Measurements from ENCODE around the gene MCCC1. TPM values are rescaled to one million over a fixed set of nuclear protein-coding genes. Genes with fewer than 3 reads are reported as not detected.
"Not testable (repeated sequence)": the region's sequence is repeated elsewhere in the genome, so short reads cannot be mapped to it uniquely, and the experiment has no call there.

The MCCC1 gene
- total RNA-seq, 2 donors from 2014 or later = 20.7 to 44.2 TPM

GRCh38 chr3:183108470-183108869 is 9.2 kb upstream of the MCCC1 start:
- Histone ChIP-seq H3K27me3 (no peaks in the 10 kb centered on the region), H3K36me3 (no peaks in the 10 kb centered on the region), H3K27ac (no peak overlapping the region), H3K4me3 (no peak overlapping the region), H3K4me1 (no peaks in the 10 kb centered on the region), H3K9me3 (peaks cover 0 to 9% of the 10 kb centered on the region in 2 donors)
- TF ChIP-seq CTCF (IDR thresholded peaks at IDR 0.05) = no peak
- DNase-seq (ENCODE audit: low spot score) = no peak

GRCh38 chr3:183108001-183108449 is 8.7 kb upstream of the MCCC1 start:
- TF ChIP-seq CTCF (IDR thresholded peaks at IDR 0.05) = no peak
- Histone ChIP-seq H3K27ac (no peak overlapping the region), H3K4me3 (no peak overlapping the region), H3K36me3 (no peaks in the 10 kb centered on the region), H3K27me3 (no peaks in the 10 kb centered on the region), H3K4me1 (no peaks in the 10 kb centered on the region), H3K9me3 (peaks cover 0 to 9% of the 10 kb centered on the region in 2 donors)
- no peak for DNase-seq (ENCODE audit: low spot score)

- not testable (repeated sequence) for H3K27me3 ChIP-seq; H3K27ac ChIP-seq; H3K36me3 ChIP-seq; H3K4me1 ChIP-seq; H3K9me3 ChIP-seq; H3K4me3 ChIP-seq; DNase-seq (ENCODE audit: low spot score)
These were observed 8.1 kb upstream of the MCCC1 start for GRCh38 chr3:183107372-183107771.

- no peaks in the 10 kb centered on the region for H3K27me3 ChIP-seq
- no peak for DNase-seq (ENCODE audit: low spot score)
- peaks cover 0 to 5% of the 10 kb centered on the region in 2 donors for H3K9me3 ChIP-seq
- H3K36me3 ChIP-seq = no peaks in the 10 kb centered on the region
- no peaks in the 10 kb centered on the region for H3K4me1 ChIP-seq
- H3K27ac ChIP-seq = no peak overlapping the region
- no peak for TF ChIP-seq CTCF (IDR thresholded peaks at IDR 0.05)
- no peak overlapping the region for H3K4me3 ChIP-seq
These were observed 7.3 kb upstream of the MCCC1 start for GRCh38 chr3:183106635-183107034.

DNA sequence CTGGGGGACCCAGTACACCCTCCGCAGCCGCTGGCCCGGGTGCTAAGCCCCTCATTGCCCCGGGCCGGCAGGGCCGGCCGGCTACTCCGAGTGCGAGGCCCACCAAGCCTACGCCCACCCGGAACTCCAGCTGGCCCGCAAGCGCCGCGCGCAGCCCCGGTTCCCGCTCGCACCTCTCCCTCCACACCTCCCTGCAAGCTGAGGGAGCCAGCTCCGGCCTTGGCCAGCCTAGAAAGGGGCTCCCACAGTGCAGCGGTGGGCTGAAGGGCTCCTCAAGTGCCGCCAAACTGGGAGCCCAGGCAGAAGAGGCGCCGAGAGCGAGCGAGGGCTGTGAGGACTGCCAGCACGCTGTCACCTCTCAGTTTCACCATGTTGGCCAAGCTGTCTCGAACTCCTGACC is 4.7 kb upstream of the MCCC1 start:
- not testable (repeated sequence) for DNase-seq (ENCODE audit: low spot score); H3K27ac ChIP-seq; H3K27me3 ChIP-seq; H3K9me3 ChIP-seq; H3K4me1 ChIP-seq; H3K4me3 ChIP-seq; H3K36me3 ChIP-seq

DNA sequence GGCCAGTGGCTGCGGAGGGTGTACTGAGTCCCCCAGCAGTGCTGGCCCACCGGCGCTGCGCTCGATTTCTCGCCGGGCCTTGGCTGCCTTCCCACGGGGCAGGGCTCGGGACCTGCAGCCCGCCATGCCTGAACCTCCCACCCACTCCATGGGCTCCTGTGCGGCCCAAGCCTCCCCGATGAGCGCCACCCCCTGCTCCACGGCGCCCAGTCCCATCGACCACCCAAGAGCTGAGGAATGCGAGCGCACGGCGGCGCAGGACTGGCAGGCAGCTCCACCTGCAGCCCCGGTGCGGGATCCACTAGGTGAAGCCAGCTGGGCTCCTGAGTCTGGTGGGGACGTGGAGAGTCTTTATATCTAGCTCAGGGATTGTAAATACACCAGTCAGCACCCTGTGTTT is 1.7 kb upstream of the MCCC1 start:
- H3K4me1 ChIP-seq = peaks cover 0 to 20% of the 10 kb centered on the region in 2 donors
- H3K4me3 ChIP-seq; DNase-seq (ENCODE audit: low spot score); H3K36me3 ChIP-seq; H3K9me3 ChIP-seq; H3K27ac ChIP-seq; H3K27me3 ChIP-seq: not testable (repeated sequence)

- Histone ChIP-seq H3K9me3 (no peaks in the 10 kb centered on the region), H3K4me3 (no peak overlapping the region), H3K27me3 (no peaks in the 10 kb centered on the region), H3K4me1 (peaks cover 0 to 20% of the 10 kb centered on the region in 2 donors), H3K36me3 (no peaks in the 10 kb centered on the region), H3K27ac (peak overlapping the region in 1 of 2 donors; percentile 84)
- no peak for DNase-seq (ENCODE audit: low spot score)
- no peak for TF ChIP-seq CTCF (IDR thresholded peaks at IDR 0.05)
These were observed 1.1 kb upstream of the MCCC1 start for GRCh38 chr3:183100376-183100775.

Measured in right atrium auricular region (tissue), 2 donors.